Measurements from ENCODE around the gene AP5M1. TPM values are rescaled to one million over a fixed set of nuclear protein-coding genes. Genes with fewer than 3 reads are reported as not detected.

The AP5M1 gene
- total and polyA plus RNA-seq, 10 of the 15 experiments (the other 5 are each of a cell fraction or from before 2014, with no cell fraction given) = 23.9 to 66.0 (median 38.4) TPM

- Histone ChIP-seq H3K4me2 (ENCODE audit: control insufficient read depth, insufficient read depth) (no peak overlapping the region), H4K20me1 (ENCODE audit: control insufficient read depth, insufficient read depth) (no peaks in the 10 kb centered on the region), H3K36me3 (ENCODE audit: control insufficient read depth in 2 of 2, insufficient read depth in 2 of 2, low read length in 1 of 2) (peaks cover 0 to 14% of the 10 kb centered on the region in 2 experiments; a peak in 2 of 4 replicates), H3K79me2 (ENCODE audit: control insufficient read depth, insufficient read depth, low read length) (peaks cover 65% of the 10 kb centered on the region), H3K27me3 (replicated peaks in 1 of 2; ENCODE audit: control insufficient read depth in 2 of 2, insufficient read depth in 2 of 2, low read length in 1 of 2) (no peaks in the 10 kb centered on the region), H3K9ac (ENCODE audit: control insufficient read depth, insufficient read depth, low read length) (no peak overlapping the region), H3K27ac (ENCODE audit: control insufficient read depth, insufficient read depth) (no peak overlapping the region), H3K4me3 (no peak overlapping the region), H2AFZ (ENCODE audit: control insufficient read depth, low read depth, low read length) (no peak overlapping the region), H3K4me1 (ENCODE audit: control insufficient read depth, insufficient read depth, low read length) (peaks cover 8% of the 10 kb centered on the region; the same call in 1 of the 2 replicates), H3K9me3 (replicated peaks; ENCODE audit: control insufficient read depth, insufficient read depth, low read length) (peaks cover 2% of the 10 kb centered on the region; the same call in 1 of the 3 replicates)
- no peak for TF ChIP-seq SIN3A (IDR thresholded peaks at IDR 0.05; ENCODE audit: low read depth, low read length)
- TF ChIP-seq FOXM1 (IDR thresholded peaks at IDR 0.05; ENCODE audit: low read depth, low read length) = no peak
- TF ChIP-seq SREBF2 (IDR thresholded peaks at IDR 0.05; ENCODE audit: low read length) = no peak
- no peak for TF ChIP-seq BCL11A (IDR thresholded peaks at IDR 0.05; ENCODE audit: low read depth, low read length)
- TF ChIP-seq ZBTB40 (IDR thresholded peaks at IDR 0.05; ENCODE audit: borderline replicate concordance) = no peak
- TF ChIP-seq RBBP5 (conservative IDR thresholded peaks at IDR 0.05) = no peak
- TF ChIP-seq ZBTB33 (IDR thresholded peaks at IDR 0.05) = no peak
- TF ChIP-seq FOXK2 (IDR thresholded peaks at IDR 0.05) = no peak
- no peak for TF ChIP-seq TBL1XR1 (IDR thresholded peaks at IDR 0.05; ENCODE audit: low read depth, low read length)
- TF ChIP-seq, protein P1, sequence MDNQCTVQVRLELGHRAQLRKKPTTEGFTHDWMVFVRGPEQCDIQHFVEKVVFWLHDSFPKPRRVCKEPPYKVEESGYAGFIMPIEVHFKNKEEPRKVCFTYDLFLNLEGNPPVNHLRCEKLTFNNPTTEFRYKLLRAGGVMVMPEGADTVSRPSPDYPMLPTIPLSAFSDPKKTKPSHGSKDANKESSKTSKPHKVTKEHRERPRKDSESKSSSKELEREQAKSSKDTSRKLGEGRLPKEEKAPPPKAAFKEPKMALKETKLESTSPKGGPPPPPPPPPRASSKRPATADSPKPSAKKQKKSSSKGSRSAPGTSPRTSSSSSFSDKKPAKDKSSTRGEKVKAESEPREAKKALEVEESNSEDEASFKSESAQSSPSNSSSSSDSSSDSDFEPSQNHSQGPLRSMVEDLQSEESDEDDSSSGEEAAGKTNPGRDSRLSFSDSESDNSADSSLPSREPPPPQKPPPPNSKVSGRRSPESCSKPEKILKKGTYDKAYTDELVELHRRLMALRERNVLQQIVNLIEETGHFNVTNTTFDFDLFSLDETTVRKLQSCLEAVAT (IDR thresholded peaks at IDR 0.05) = no peak
- TF ChIP-seq MYB (IDR thresholded peaks at IDR 0.05; ENCODE audit: borderline replicate concordance, low read depth, low read length) = no peak
- no peak for TF ChIP-seq IRF4 (IDR thresholded peaks at IDR 0.05; ENCODE audit: low read depth, low read length)
- no peak for TF ChIP-seq EED (IDR thresholded peaks at IDR 0.05; ENCODE audit: low read depth)
- no peak for TF ChIP-seq ASH2L (IDR thresholded peaks at IDR 0.05; ENCODE audit: borderline replicate concordance, low read depth)
- no peak for TF ChIP-seq MEF2A (IDR thresholded peaks at IDR 0.05; ENCODE audit: insufficient read depth, low read depth, low read length)
- no peak for TF ChIP-seq CREM (IDR thresholded peaks at IDR 0.05; ENCODE audit: low read depth)
- no peak for TF ChIP-seq ZNF217 (IDR thresholded peaks at IDR 0.05)
- no peak for TF ChIP-seq POLR2AphosphoS5 (IDR thresholded peaks at IDR 0.05; ENCODE audit: low read length)
- TF ChIP-seq CREB1 (IDR thresholded peaks at IDR 0.05; ENCODE audit: low read depth) = no peak
- FAIRE-seq (no peak), DNase-seq (ENCODE audit: low read depth, low spot score) (no peak), ATAC-seq (no peak)
- CTCF ChIA-PET = interaction anchor here (2.6 kb wide), 1 partner anchor 21 kb away, joined by 6 read pairs; no protein-coding TSS in a partner anchor
- in situ Hi-C loops (cut with MboI) (no loop called here), intact Hi-C loops (cut with micrococcal nuclease; ENCODE audit: unreplicated experiment) (no loop called here)
- 100% methylated on average over 1 of the region's 1 CpG for WGBS (ENCODE audit: insufficient coverage, insufficient replicate concordance, low lambda C conversion rate, missing lambda C conversion rate)
- no TSS peak for BruUV-seq (replicated peaks)
- POLR2A ChIA-PET = no interaction called here
- SMC1A ChIA-PET (ENCODE audit: uncharacterized antibody, unreplicated experiment) = no interaction called here
- RAD21 ChIA-PET (ENCODE audit: unreplicated experiment) = no interaction called here
Observed at GRCh38 chr14:57273236-57273635, 4.5 kb downstream of the AP5M1 start.
